K562 (cell line): Measurements from ENCODE around the gene DOCK6.

Experiments used
- MAFF ChIP-seq: IDR thresholded peaks from 2 replicates; pipeline ENCODE4 v1.6.1; 2012; ENCODE audit warnings: low read length, improper control_type of control experiment
- USF1 ChIP-seq: sonication (generic); formaldehyde crosslinking; IDR thresholded peaks from 2 replicates; pipeline ENCODE4 v1.9.0; 2022; ENCODE audit warnings: mild to moderate bottlenecking, missing genetic modification reagents
- ZZZ3 ChIP-seq: fragments of 450-650 bp; IDR thresholded peaks from 2 replicates; pipeline ENCODE4 v1.6.1; 2016; ENCODE audit warnings: antibody characterized with exemption, mild to moderate bottlenecking, moderate library complexity

- no peak for TF ChIP-seq MAFF
- no peak for TF ChIP-seq USF1 (CRISPR knock-in tag)
- TF ChIP-seq ZZZ3 = no peak
These were observed 89.7 kb downstream of the DOCK6 start for GRCh38 chr19:11172576-11172975.
